Measurements from ENCODE around the gene DCLK2.
"Not testable (repeated sequence)": the region's sequence is repeated elsewhere in the genome, so short reads cannot be mapped to it uniquely, and the experiment has no call there.

The DCLK2 gene

GRCh38 chr4:150197256-150197655, 119.0 kb downstream of the DCLK2 start:
- in situ Hi-C loops (cut with MboI; ENCODE audit: low sequenced_read_pairs): not testable (repeated sequence)

DNA sequence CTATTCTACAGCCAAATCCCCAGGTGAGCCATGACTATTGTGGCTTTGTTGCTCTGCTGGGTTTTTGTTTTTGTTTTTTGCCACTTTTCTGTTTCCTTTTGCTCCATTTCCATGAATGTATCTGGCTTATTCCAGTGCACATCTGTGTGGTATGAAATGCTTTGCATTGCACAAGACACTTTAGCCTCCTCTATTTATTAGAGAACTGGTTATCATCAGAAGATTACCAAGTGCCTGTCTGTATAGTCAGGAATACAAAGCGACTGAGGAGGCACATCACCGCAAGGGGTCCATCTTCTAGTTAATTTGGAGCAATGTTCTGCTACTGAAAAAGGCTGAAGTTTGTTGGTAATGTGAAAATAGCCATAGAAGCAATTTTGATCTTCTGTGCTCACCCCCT, 120.8 kb downstream of the DCLK2 start:
- in situ Hi-C loops (cut with MboI; ENCODE audit: low sequenced_read_pairs): no loop called here

DNA sequence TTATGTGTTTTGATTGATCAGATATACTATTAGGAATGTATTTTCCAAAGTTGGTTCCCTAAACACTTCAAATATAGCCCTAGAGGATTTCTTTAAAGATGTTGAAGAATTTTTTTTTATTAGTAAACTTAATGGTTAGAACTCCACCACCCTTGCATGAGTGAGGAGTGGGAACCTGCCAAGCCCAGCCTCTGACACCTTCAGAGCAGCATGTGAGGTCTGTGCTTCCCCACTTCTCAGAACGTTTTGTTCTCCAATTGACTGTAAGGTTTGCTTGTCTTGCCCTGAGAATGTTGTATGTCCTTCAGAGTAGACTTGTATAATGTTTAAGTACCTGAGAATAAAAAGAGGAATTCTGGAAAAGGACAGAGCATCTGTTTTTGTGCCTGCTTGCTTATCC, 126.8 kb downstream of the DCLK2 start:
- in situ Hi-C loops (cut with MboI; ENCODE audit: low sequenced_read_pairs): no loop called here

DNA sequence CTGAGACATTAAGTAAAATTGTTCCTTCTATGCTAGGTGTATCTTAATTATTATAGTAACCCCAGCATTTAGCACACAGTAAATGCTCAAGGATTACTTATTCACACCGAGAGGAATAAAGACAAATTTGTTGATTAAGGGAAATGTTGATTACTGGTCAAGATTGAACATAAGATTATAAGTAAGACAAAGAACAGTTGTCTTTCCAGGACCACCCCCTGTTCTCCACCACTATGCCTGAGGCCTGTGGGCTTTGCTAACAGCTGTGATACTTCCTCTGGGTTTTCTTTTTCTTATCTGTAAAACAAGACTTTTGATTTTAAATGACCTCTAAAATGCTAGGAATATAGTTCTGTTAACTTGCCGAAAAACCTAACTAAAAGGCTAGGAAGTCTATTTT, 128.0 kb downstream of the DCLK2 start:
- in situ Hi-C loops (cut with MboI; ENCODE audit: low sequenced_read_pairs): no loop called here

- in situ Hi-C loops (cut with MboI; ENCODE audit: low sequenced_read_pairs): no loop called here
Measured at GRCh38 chr4:150206954-150207353, 128.7 kb downstream of the DCLK2 start.

DNA sequence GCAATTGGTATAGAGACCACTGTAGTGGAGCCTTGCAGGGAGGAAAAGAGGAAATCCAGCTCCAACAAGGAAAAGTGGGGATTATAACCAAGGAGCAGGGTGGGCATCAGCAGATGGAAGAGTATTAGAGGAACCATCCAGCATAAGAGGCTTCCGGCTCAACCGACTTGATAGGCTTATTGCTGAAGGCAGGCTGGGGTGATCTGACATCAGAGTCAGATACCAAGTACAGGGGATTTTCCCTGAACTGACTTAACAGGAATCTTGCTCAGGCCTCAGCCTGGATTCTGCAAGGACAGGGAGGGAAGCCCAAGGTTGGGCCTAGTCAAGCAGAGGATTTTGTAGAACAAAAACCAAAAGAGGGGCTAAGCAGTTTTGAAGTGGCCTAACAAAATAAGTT, 129.6 kb downstream of the DCLK2 start:
- in situ Hi-C loops (cut with MboI; ENCODE audit: low sequenced_read_pairs): no loop called here

DNA sequence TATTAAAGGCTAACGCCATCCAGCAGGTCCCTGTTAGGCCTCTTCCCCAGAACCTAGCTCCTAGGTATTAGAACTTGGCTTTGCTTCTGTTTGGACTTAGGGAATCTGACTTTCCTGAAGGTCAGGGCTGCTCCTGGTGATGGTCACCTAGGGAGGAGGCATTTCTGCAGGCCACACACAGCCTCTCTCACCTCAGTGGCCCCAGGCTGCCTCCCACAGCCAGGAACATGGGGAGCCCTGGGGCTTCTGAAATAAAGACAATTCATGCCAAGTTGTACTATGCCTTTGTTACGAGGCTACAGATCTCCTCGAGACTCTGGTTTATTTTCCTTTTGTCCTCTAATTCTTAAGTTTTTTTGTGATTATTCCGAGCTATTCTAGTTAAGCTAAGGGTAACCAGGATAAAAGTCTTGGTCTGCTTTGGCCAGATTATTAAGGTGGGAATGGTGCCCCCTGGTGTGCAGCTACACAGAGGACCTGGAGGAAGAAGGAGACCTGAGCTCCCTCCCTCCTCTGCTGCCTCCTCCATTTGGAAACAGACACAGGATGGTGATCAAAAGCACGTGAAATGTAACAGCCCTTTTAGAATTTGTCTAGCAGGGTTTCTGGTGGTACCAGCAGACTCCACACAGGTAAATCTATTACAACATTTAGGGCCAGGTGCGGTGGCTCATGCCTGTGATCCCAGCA, 131.0 kb downstream of the DCLK2 start:
- in situ Hi-C loops (cut with MboI; ENCODE audit: low sequenced_read_pairs): no loop called here

DNA sequence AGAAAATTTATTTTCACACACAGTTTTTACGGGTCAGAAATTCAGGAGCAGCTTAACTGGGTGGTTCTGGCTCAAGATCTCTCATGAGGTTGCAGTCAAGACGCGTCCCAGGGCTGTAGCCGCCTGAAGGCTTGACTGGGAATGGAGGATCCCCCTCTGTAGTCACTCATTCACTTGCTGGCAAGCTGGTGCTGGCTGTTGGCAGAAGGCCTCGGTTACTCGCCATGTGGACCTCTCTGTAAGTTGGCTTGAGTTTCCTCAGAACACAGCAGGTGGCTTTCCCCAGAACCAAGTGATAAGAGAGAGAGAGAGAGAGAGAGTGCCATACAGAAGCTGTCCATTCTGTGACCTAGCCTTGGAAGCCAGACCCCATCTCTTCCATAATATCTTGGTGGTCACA, 132.8 kb downstream of the DCLK2 start:
- in situ Hi-C loops (cut with MboI; ENCODE audit: low sequenced_read_pairs): no loop called here

DNA sequence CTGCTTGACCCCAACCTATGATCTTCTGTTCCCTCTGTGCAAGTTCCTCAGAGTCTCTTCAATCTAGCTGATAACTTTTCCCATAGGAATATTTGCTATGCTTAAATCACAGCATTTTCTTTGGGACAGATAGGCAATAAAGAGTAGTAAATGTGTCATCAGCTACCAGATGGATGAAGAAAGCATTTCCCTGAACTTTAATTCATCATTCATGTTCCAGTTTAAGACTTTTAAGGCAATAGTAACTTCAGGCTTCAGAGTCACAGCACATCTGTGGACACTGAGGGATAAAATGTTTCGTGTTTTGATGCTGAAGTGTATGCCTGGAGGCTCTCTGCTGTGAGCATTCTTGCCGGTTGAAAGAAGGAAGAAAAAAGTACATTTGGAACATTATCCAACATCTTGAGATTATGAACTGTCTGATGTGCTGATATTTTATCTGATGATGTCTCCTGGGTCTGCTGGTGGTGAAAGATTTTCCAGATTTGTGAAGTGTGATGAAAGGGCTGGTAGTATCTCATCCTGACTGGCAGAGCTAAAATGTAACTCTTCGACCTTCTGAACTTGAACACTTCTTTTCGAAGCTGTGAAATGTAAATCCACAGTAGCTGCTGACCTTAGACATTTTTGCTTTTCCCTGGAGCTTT, 133.7 kb downstream of the DCLK2 start:
- in situ Hi-C loops (cut with MboI; ENCODE audit: low sequenced_read_pairs): no loop called here

GRCh38 chr4:150212485-150212884, 134.2 kb downstream of the DCLK2 start:
- in situ Hi-C loops (cut with MboI; ENCODE audit: low sequenced_read_pairs): no loop called here

DNA sequence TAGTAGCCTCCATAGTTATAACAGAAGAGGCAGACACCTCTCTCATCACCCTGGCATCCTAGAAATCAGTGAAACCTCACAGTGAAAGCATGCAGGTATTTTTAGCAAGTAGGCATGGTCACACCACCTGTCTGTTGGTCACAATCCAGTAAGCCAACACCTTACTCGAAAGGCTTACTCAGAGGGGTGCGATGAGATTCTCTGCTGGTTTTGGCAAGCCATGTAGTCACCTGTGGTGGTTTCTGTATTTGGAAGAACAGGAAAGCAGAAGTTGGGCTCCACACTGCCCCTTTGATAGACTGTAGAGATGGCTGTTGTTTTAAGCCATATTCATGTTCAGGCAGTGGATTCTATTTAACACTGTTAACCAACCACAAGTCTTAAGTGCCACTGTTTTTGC, 134.7 kb downstream of the DCLK2 start:
- in situ Hi-C loops (cut with MboI; ENCODE audit: low sequenced_read_pairs): no loop called here

DNA sequence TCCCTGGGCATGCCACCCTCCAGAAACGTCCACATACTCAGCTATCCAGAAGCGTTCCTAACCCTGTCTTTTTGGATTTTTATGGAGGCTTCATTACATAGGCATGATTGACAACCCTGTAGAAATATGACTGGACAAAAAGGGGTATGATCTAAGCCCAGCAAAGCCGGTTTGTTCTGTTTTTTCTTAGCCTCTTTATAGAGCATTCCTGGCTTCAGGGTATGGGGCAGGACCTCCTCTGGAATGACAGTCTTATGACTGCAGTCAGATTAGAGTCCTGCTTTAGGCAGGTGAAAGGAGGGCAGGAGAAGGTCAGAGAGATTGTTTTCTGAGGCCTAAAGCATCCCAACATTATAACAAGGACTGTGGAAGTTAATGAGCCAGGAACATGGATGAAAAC, 137.4 kb downstream of the DCLK2 start:
- in situ Hi-C loops (cut with MboI; ENCODE audit: low sequenced_read_pairs): no loop called here

- in situ Hi-C loops (cut with MboI; ENCODE audit: low sequenced_read_pairs): no loop called here
Measured at GRCh38 chr4:150216726-150217125, 138.5 kb downstream of the DCLK2 start.

DNA sequence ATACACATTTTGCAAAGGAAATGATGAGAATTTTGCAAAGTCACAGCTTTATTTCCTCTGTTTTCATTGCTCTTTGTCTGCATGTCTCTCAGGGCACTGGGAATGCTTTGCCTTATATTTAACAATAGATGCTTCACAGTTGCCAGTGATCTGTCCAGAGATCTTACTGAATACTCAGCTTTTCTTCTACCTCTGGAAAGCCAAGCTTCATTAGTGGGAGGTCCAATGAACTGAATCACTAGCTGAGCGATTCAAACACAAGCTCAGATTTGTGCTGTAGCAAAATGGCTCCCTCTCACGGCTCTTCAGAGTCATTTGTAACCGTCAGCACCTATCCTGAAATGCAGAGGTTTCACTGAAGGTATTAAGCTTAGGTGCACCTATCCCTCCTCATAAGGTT, 138.9 kb downstream of the DCLK2 start:
- in situ Hi-C loops (cut with MboI; ENCODE audit: low sequenced_read_pairs): no loop called here

GRCh38 chr4:150217808-150218207, 139.6 kb downstream of the DCLK2 start:
- in situ Hi-C loops (cut with MboI; ENCODE audit: low sequenced_read_pairs): no loop called here

- in situ Hi-C loops (cut with MboI; ENCODE audit: low sequenced_read_pairs): no loop called here
Measured at GRCh38 chr4:150218447-150218846, 140.2 kb downstream of the DCLK2 start.

DNA sequence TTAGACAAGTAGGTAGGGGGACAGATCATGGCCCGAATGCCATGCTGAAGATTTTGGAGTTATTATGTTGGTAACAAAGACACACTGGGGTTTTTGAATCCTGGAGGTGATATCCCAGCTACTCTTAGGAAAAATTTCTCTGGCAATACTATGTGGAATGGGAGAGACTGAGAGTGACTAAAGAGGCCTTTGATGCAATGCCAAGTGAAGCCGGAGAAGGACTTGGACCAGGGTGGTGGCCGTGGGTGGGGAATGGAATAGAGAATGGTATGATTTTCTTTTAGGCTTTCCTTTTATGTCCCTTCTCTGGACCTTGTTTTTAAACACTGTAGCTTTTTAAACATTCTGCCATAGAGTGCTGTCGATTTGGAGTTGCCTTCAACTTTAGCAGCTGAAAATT, 141.6 kb downstream of the DCLK2 start:
- in situ Hi-C loops (cut with MboI; ENCODE audit: low sequenced_read_pairs): no loop called here

- in situ Hi-C loops (cut with MboI; ENCODE audit: low sequenced_read_pairs): no loop called here
Measured at GRCh38 chr4:150224896-150225591, 146.8 kb downstream of the DCLK2 start.

GRCh38 chr4:150229520-150229919, 151.3 kb downstream of the DCLK2 start:
- in situ Hi-C loops (cut with MboI; ENCODE audit: low sequenced_read_pairs): no loop called here

GRCh38 chr4:150230561-150230960, 152.3 kb downstream of the DCLK2 start:
- in situ Hi-C loops (cut with MboI; ENCODE audit: low sequenced_read_pairs): no loop called here

GRCh38 chr4:150231107-150231770, 153.0 kb downstream of the DCLK2 start:
- in situ Hi-C loops (cut with MboI; ENCODE audit: low sequenced_read_pairs): no loop called here

DNA sequence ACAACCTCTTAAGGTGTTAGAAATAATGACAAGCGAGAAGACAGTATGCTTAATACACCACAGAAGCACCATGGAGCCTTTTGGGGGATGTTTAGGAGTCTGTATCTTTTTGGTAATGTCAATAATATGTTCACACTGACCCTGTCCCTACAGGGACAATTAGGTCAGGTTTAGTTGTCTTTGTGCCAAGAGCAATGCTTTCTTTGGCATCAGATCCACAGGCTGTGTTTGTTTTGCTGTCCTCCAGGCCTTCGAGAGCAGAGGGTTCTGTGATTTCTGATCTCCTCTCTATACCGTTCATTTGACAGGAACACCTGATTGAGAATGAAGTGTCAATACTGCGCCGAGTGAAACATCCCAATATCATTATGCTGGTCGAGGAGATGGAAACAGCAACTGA, 153.8 kb downstream of the DCLK2 start:
- in situ Hi-C loops (cut with MboI; ENCODE audit: low sequenced_read_pairs): no loop called here

All from HL-60/S4 treated with phorbol 12-myristate 13-acetate at 8.2 ng/mL for 4 days and 3 days (cell line).